Muscle of leg (tissue), 11 donors: ENCODE data around the gene PIK3C2G. TPM values are rescaled to one million over a fixed set of nuclear protein-coding genes. Genes with fewer than 3 reads are reported as not detected.

Experiments used
- DNase-seq: peaks from one replicate; pipeline ENCODE4 v3.0.0; 2013
- H3K27ac ChIP-seq: one replicate; pipeline ENCODE4 v1.5.1; 2013; ENCODE audit warnings: mild to moderate bottlenecking, low read length, control low read depth
- H3K27me3 ChIP-seq: one replicate; pipeline ENCODE4 v1.6.1; 2013; ENCODE audit warnings: low read length; ENCODE audit not compliant: control insufficient read depth, insufficient read depth
- H3K36me3 ChIP-seq: one replicate; pipeline ENCODE4 v1.6.1; 2013; ENCODE audit warnings: low read length; ENCODE audit not compliant: control insufficient read depth, insufficient read depth
- H3K4me1 ChIP-seq: one replicate; pipeline ENCODE4 v1.6.1; 2013; ENCODE audit warnings: low read length; ENCODE audit not compliant: control insufficient read depth, insufficient read depth
- H3K4me3 ChIP-seq: one replicate; pipeline ENCODE4 v1.5.1; 2013; ENCODE audit warnings: low read length, control low read depth
- H3K9me3 ChIP-seq: replicated peaks from 2 replicates; pipeline ENCODE4 v1.6.1; 2013; ENCODE audit warnings: low read depth, low read length; ENCODE audit not compliant: control insufficient read depth
- WGBS: methylation state at CpG from one replicate; pipeline ENCODE4 v1.1.5; 2013; ENCODE audit warnings: missing lambda C conversion rate; ENCODE audit not compliant: insufficient coverage; 5-methylcytosine and 5-hydroxymethylcytosine counted together
- polyA plus RNA-seq, 8 donors: library from polyadenylated mRNA; unstranded; fragments of 120-200 nt; gene quantifications; one replicate each; pipeline versions ENCODE4 v1.2.1 to v1.2.3, GENCODE V29; 2013; ENCODE audit warnings: inconsistent platforms in 1 of 8, low replicate concordance in 1 of 8; ENCODE audit not compliant: insufficient read length in 8 of 8, insufficient read depth in 1 of 8
- total RNA-seq: library from RNA; stranded (reverse); fragments of 120-200 nt; gene quantifications from one replicate; pipeline ENCODE4 v1.2.4, GENCODE V29; 2013

Gene PIK3C2G
- total and polyA plus RNA-seq, 9 donors: 0.04 to 1.3 (median 0.27) TPM

GRCh38 chr12:18368594-18368993 is 107.3 kb downstream of the PIK3C2G start:
- no peak for DNase-seq
- Histone ChIP-seq H3K4me1 (no peaks in the 10 kb centered on the region), H3K9me3 (no peaks in the 10 kb centered on the region), H3K27ac (no peak overlapping the region), H3K27me3 (no peaks in the 10 kb centered on the region), H3K36me3 (no peaks in the 10 kb centered on the region), H3K4me3 (no peak overlapping the region)
- 100% methylated on average over 2 of the region's 3 CpGs for WGBS

GRCh38 chr12:18373181-18373580 is 111.9 kb downstream of the PIK3C2G start:
- DNase-seq: no peak
- no peaks in the 10 kb centered on the region for H3K36me3 ChIP-seq
- no CpG with 5 or more reads among the region's 6 CpGs for WGBS

DNA sequence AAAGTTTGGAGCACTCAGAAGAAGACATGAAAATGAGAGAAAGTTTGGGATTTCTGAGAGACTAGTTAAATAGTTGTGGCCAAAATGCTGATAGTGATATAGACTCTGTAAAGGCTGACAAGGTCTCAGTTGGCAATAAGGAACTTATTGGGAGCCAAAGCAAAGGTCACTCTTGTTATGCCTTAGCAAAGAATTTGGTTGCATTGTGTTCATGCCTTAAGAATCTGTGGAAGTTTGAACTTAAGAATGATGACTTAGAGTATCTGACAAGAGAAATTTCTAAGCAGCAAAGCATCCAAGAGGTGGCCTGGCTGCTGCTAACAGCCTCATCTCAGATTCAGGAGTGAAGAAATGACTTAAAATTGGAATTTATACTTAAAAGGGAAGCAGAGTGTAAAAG is 113.8 kb downstream of the PIK3C2G start:
- DNase-seq: no peak
- peaks cover 7% of the 10 kb centered on the region for H3K9me3 ChIP-seq
- no peaks in the 10 kb centered on the region for H3K4me1 ChIP-seq
- H3K4me3 ChIP-seq: no peak overlapping the region
- H3K27me3 ChIP-seq: no peaks in the 10 kb centered on the region
- no peaks in the 10 kb centered on the region for H3K36me3 ChIP-seq
- H3K27ac ChIP-seq: no peak overlapping the region

More at GRCh38 chr12:18373181-18373580, 111.9 kb downstream of the PIK3C2G start:
- no peaks in the 10 kb centered on the region for H3K27me3 ChIP-seq
- peaks cover 7% of the 10 kb centered on the region for H3K9me3 ChIP-seq
- no peak overlapping the region for H3K4me3 ChIP-seq
- H3K4me1 ChIP-seq: no peaks in the 10 kb centered on the region
- no peak overlapping the region for H3K27ac ChIP-seq

- H3K9me3 ChIP-seq: peaks cover 7% of the 10 kb centered on the region
- WGBS: 100% methylated on average over 2 of the region's 2 CpGs
- H3K27ac ChIP-seq: no peak overlapping the region
- no peak overlapping the region for H3K4me3 ChIP-seq
- H3K4me1 ChIP-seq: no peaks in the 10 kb centered on the region
- no peaks in the 10 kb centered on the region for H3K27me3 ChIP-seq
- no peak for DNase-seq
- H3K36me3 ChIP-seq: no peaks in the 10 kb centered on the region
These were observed 114.3 kb downstream of the PIK3C2G start for GRCh38 chr12:18375583-18375982.

DNA sequence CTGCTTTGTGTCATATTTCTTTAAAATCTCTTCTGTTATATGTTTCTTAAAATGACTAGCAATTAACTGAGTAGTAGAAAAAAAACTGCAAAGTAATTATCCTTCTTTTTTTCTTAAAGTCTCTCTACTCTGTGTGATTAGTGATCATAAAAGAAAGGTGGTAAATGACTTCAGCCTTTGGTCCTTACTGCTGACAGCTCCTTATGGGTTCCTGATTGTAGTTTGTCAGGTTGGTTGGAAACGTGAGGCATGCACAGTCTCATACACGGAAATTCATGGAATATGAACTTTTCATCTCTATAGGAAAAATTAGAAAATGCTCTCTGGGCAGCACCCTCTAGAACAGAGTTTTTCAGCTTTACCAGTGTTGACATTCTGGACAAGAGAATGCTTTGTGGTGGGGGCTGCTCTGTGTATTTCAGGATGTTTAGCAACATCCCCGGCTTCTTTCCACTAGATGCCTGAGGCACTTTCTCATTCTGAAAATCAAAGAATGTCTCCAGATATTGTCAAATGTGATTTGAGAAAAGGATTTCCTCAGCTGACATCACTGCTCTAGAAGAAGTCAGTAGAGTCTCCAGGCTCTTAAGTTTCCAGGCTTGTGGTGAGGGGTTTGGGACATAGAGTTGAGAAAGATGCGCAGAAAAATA is 121.0 kb downstream of the PIK3C2G start:
- DNase-seq: peak; percentile 21
- Histone ChIP-seq H3K27ac (peak overlapping the region; percentile 69), H3K4me1 (peaks cover 2% of the 10 kb centered on the region), H3K9me3 (no peaks in the 10 kb centered on the region), H3K4me3 (no peak overlapping the region), H3K27me3 (no peaks in the 10 kb centered on the region), H3K36me3 (no peaks in the 10 kb centered on the region)
- no CpG with 5 or more reads among the region's 4 CpGs for WGBS

DNA sequence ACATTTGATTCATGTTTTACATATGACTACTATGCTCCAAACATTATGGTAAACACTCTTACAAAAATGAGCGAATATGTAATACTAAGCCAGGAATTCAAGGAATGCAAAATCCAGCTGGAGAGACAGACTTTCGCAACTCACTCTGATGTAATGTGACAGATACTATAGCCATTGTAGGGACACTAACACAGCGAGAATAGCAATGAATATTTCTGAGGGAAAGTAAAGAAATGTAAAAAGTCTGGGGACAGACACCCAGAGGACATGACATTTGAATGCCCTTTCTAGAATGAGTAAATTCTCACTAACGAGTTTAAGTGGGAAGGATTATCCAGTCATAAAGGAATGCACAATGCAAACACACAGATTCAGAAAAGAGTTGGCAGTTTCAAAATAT is 121.9 kb downstream of the PIK3C2G start:
- Histone ChIP-seq H3K27me3 (no peaks in the 10 kb centered on the region), H3K36me3 (no peaks in the 10 kb centered on the region), H3K4me1 (peaks cover 2% of the 10 kb centered on the region), H3K27ac (peak overlapping the region; percentile 76), H3K9me3 (no peaks in the 10 kb centered on the region), H3K4me3 (no peak overlapping the region)
- WGBS: no CpG with 5 or more reads among the region's 4 CpGs
- DNase-seq: peak; percentile 96

DNA sequence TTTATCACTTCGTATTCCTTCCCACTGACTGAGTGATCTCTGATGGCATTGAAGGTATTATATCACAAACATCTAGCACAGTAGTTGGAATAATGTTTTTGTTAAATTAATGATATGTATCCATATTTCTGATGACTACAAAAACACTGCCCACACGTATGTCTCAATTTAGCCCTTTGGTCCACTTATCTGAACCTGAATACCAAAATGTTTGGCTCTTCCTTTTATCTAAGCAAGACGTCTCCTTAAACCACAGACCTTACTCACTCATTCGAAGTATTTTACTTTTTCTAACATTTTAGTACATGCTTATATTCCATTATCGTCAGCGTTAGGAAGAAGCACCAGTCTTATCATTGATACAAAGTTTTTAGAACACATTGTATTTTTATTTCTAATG is 126.4 kb downstream of the PIK3C2G start:
- Histone ChIP-seq H3K9me3 (no peaks in the 10 kb centered on the region), H3K27ac (no peak overlapping the region), H3K27me3 (no peaks in the 10 kb centered on the region), H3K4me1 (peaks cover under 1% of the 10 kb centered on the region), H3K4me3 (no peak overlapping the region), H3K36me3 (no peaks in the 10 kb centered on the region)
- WGBS: no CpG with 5 or more reads among the region's 6 CpGs
- DNase-seq: no peak

DNA sequence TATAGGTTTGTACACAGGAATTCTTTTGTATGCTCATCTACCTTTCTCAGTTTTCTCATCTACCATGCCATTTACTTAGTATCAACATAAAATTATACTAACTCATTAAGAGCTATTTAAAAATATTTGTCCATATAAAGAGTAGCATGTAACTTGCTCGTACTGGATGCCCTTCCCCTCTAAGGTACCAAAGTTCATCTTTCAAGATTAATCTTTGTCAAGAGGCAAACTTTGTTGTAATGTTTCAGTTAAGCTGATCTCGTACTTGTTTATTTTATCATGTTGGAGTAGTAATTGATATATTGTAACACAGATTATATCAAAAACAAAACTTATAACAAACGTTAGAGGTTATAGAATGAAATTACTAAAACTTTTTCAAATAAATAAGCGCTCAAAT is 128.5 kb downstream of the PIK3C2G start:
- Histone ChIP-seq H3K4me1 (no peaks in the 10 kb centered on the region), H3K27ac (no peak overlapping the region), H3K4me3 (no peak overlapping the region), H3K36me3 (no peaks in the 10 kb centered on the region), H3K9me3 (no peaks in the 10 kb centered on the region), H3K27me3 (no peaks in the 10 kb centered on the region)
- DNase-seq: no peak
- WGBS: no CpG with 5 or more reads among the region's 4 CpGs

DNA sequence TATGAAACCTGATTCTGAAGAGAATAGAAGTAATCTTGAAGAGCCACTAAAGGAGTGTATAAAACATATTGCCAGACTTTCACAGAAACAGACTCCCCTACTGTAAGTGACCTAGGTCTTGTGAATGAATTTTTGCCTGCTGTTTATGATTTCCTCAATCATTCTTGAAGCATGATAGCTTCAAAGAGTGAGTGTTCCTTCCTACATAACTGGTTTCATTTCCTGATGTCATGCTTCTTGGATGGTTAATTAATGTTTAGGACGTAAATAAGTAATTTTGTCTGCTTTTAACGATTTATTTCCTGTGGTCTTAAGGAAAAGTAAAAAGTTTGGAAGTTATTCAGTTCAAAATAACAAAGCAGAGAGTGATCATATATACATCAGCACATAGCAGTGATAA is 129.8 kb downstream of the PIK3C2G start:
- H3K36me3 ChIP-seq: no peaks in the 10 kb centered on the region
- H3K27me3 ChIP-seq: no peaks in the 10 kb centered on the region
- no CpG with 5 or more reads among the region's 2 CpGs for WGBS
- H3K4me1 ChIP-seq: no peaks in the 10 kb centered on the region
- H3K4me3 ChIP-seq: no peak overlapping the region
- H3K9me3 ChIP-seq: no peaks in the 10 kb centered on the region
- peak; percentile 43 for DNase-seq
- no peak overlapping the region for H3K27ac ChIP-seq

DNA sequence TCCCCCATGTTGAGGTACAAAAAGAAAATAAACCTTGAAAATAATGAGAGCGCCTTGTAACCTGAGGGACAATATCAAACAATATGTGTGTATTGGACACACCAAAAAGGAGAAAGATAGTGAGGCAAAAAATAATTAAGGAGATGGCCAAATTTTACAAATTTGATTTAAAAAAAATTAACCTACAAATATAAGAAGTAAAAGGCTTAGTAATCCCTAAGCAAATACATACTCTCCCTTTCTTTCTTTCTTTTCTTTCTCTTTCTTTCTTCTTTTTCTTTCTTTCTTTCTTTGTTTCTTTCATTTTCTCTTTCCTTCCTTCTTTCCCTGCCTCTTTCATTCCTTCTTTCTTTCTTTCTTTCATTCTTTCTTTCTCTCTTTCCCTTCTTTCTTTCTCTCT is 133.4 kb downstream of the PIK3C2G start:
- no peak for DNase-seq
- Histone ChIP-seq H3K27me3 (no peaks in the 10 kb centered on the region), H3K27ac (no peak overlapping the region), H3K4me3 (no peak overlapping the region), H3K36me3 (no peaks in the 10 kb centered on the region), H3K4me1 (no peaks in the 10 kb centered on the region), H3K9me3 (no peaks in the 10 kb centered on the region)
- no CpG with 5 or more reads among the region's 1 CpG for WGBS

GRCh38 chr12:18400186-18400585 is 138.9 kb downstream of the PIK3C2G start:
- no CpG with 5 or more reads among the region's 1 CpG for WGBS

More at GRCh38 chr12:18400186-18400585, 138.9 kb downstream of the PIK3C2G start:
- Histone ChIP-seq H3K4me3 (no peak overlapping the region), H3K27ac (no peak overlapping the region), H3K9me3 (no peaks in the 10 kb centered on the region), H3K36me3 (no peaks in the 10 kb centered on the region), H3K27me3 (no peaks in the 10 kb centered on the region), H3K4me1 (no peaks in the 10 kb centered on the region)
- peak; percentile 19 for DNase-seq
